HG03025 (cell line): ENCODE results near the gene CLEC11A.
"Not testable (repeated sequence)": the region's sequence is repeated elsewhere in the genome, so short reads cannot be mapped to it uniquely, and the experiment has no call there.

ENCODE experiments used
- ATAC-seq: cut with Tn5 transposase; IDR thresholded peaks from one replicate; pipeline ENCODE4 v1.9.1; 2021; ENCODE audit warnings: mild to moderate bottlenecking, moderate library complexity; ENCODE audit not compliant: unreplicated experiment, low FRiP score

CLEC11A gene

GRCh38 chr19:50721441-50722137, 1.6 kb upstream of the CLEC11A start:
- no peak for ATAC-seq

- ATAC-seq, result no peak
Observed at GRCh38 chr19:50722201-50723013, 757 bp upstream of the CLEC11A start.

GRCh38 chr19:50723735-50724521, 764 bp downstream of the CLEC11A start:
- no peak for ATAC-seq

GRCh38 chr19:50724522-50725217, 1.5 kb downstream of the CLEC11A start:
- no peak for ATAC-seq

GRCh38 chr19:50725218-50725910, 2.2 kb downstream of the CLEC11A start:
- no peak for ATAC-seq

GRCh38 chr19:50725911-50726230, 2.7 kb downstream of the CLEC11A start:
- ATAC-seq, result no peak

- ATAC-seq, result no peak
Observed at GRCh38 chr19:50728084-50728737, 5.0 kb downstream of the CLEC11A start.

GRCh38 chr19:50729894-50730293, 6.7 kb downstream of the CLEC11A start:
- ATAC-seq, result no peak

GRCh38 chr19:50735869-50736268, 12.7 kb downstream of the CLEC11A start:
- no peak for ATAC-seq

GRCh38 chr19:50736338-50736737, 13.2 kb downstream of the CLEC11A start:
- no peak for ATAC-seq

GRCh38 chr19:50739132-50739913, 16.2 kb downstream of the CLEC11A start:
- ATAC-seq, result no peak

GRCh38 chr19:50739914-50740426, 16.8 kb downstream of the CLEC11A start:
- no peak for ATAC-seq

- ATAC-seq, result no peak
Observed at GRCh38 chr19:50741179-50741933, 18.2 kb downstream of the CLEC11A start.

- ATAC-seq, result no peak
Observed at GRCh38 chr19:50743537-50743936, 20.4 kb downstream of the CLEC11A start.

- no peak for ATAC-seq
Observed at GRCh38 chr19:50745221-50745620, 22.1 kb downstream of the CLEC11A start.

- not testable (repeated sequence) for ATAC-seq
Observed at GRCh38 chr19:50747141-50747540, 24.0 kb downstream of the CLEC11A start.

GRCh38 chr19:50749490-50749889, 26.3 kb downstream of the CLEC11A start:
- ATAC-seq, result no peak

- no peak for ATAC-seq
Observed at GRCh38 chr19:50750010-50750409, 26.8 kb downstream of the CLEC11A start.
